GM12891 (cell line): ENCODE results near the gene ADSL.

Experiments used
- POLR2A ChIP-seq: IDR thresholded peaks from 2 replicates; pipeline ENCODE4 v1.6.1; 2011; ENCODE audit warnings: low read depth, low read length, control low read depth
- POLR2AphosphoS5 ChIP-seq: IDR thresholded peaks from 2 replicates; pipeline ENCODE4 v1.6.1; 2011; ENCODE audit warnings: low read depth, low read length, control low read depth
- TAF1 ChIP-seq: IDR thresholded peaks from 2 replicates; pipeline ENCODE4 v1.6.1; 2011; ENCODE audit warnings: low read depth, low read length, control low read depth

- TF ChIP-seq POLR2A (no peak), POLR2AphosphoS5 (no peak), TAF1 (no peak)
Observed at GRCh38 chr22:40403651-40404050, 57.4 kb downstream of the ADSL start.
